SU-DHL-6 (cell line): ENCODE data around the gene STARD8.
"Not testable (repeated sequence)": the region's sequence is repeated elsewhere in the genome, so short reads cannot be mapped to it uniquely, and the experiment has no call there.

ENCODE experiments used
- H2AFZ ChIP-seq: fragments of 200-600 bp; sonication (generic); 2 replicates; pipeline ENCODE4 v1.6.1; 2014; ENCODE audit warnings: low read depth, mild to moderate bottlenecking, moderate library complexity, mixed read lengths, antibody characterized with exemption, low read length; ENCODE audit not compliant: severe bottlenecking
- H3F3A ChIP-seq: fragments of 200-600 bp; shearing (Covaris generic); 2 replicates; pipeline ENCODE4 v1.6.0; 2016; ENCODE audit warnings: antibody characterized with exemption, mild to moderate bottlenecking; ENCODE audit not compliant: insufficient read depth
- H3K27ac ChIP-seq: fragments of 200-600 bp; sonication (generic); 2 replicates; pipeline ENCODE4 v1.5.1; 2016; ENCODE audit warnings: low read depth, mild to moderate bottlenecking, low read length, moderate library complexity, mixed read lengths
- H3K27me3 ChIP-seq: fragments of 200-600 bp; sonication (generic), shearing (Covaris generic); 2 replicates; pipeline ENCODE4 v1.6.0; 2014; ENCODE audit warnings: mild to moderate bottlenecking, low read length
- H3K36me3 ChIP-seq: fragments of 200-600 bp; sonication (generic); 2 replicates; pipeline ENCODE4 v1.6.1; 2014; ENCODE audit warnings: mild to moderate bottlenecking, low read length, mixed read lengths
- H3K4me2 ChIP-seq: fragments of 300-600, 200-600 bp; shearing (Covaris generic), sonication (generic); 2 replicates; pipeline ENCODE4 v1.6.0; 2014; ENCODE audit warnings: low read length, low read depth, mild to moderate bottlenecking; ENCODE audit not compliant: poor library complexity, severe bottlenecking
- H3K4me3 ChIP-seq: fragments of 200-600 bp; sonication (generic); 2 replicates; pipeline ENCODE4 v1.5.1; 2014; ENCODE audit warnings: antibody characterized with exemption, low read length, mild to moderate bottlenecking, mixed read lengths; ENCODE audit not compliant: insufficient read depth, poor library complexity, severe bottlenecking
- H3K79me2 ChIP-seq: fragments of 200-600 bp; sonication (generic); 2 replicates; pipeline ENCODE4 v1.6.1; 2014; ENCODE audit warnings: mild to moderate bottlenecking, low read length, moderate library complexity; ENCODE audit not compliant: insufficient read depth
- H3K9ac ChIP-seq: fragments of 200-600 bp; sonication (generic); 2 replicates; pipeline ENCODE4 v1.7.0; 2014; ENCODE audit warnings: mild to moderate bottlenecking, low read length
- H3K9me2 ChIP-seq: fragments of 200-600 bp; sonication (generic); replicated peaks from 2 replicates; pipeline ENCODE4 v1.6.1; 2014; ENCODE audit warnings: low read length; ENCODE audit not compliant: insufficient read depth
- H3K9me3 ChIP-seq: fragments of 200-600 bp; sonication (generic); 2 replicates; pipeline ENCODE4 v1.6.1; 2014; ENCODE audit warnings: low read length, mixed read lengths; ENCODE audit not compliant: insufficient read depth
- H4K20me1 ChIP-seq: fragments of 200-600 bp; sonication (generic); 2 replicates; pipeline ENCODE4 v1.6.1; 2014; ENCODE audit warnings: low read depth, mild to moderate bottlenecking, antibody characterized with exemption, low read length, moderate library complexity, mixed read lengths
- CTCF ChIP-seq: fragments of 200-600 bp; sonication (generic); IDR thresholded peaks from one replicate; pipeline ENCODE4 v1.5.1; 2017; ENCODE audit warnings: antibody characterized with exemption, mild to moderate bottlenecking, low read length, moderate library complexity; ENCODE audit not compliant: insufficient read depth, poor library complexity, severe bottlenecking
- EZH2phosphoT487 ChIP-seq: fragments of 200-600 bp; sonication (generic), shearing (Covaris generic); conservative IDR thresholded peaks from 2 replicates; pipeline ENCODE4 v1.6.1; 2018; ENCODE audit warnings: mild to moderate bottlenecking, antibody characterized with exemption, low read length, moderate library complexity, mixed read lengths

The STARD8 gene

GRCh38 chrX:68652326-68653170 lies 5.1 kb downstream of the STARD8 start:
- H3F3A ChIP-seq = no peaks in the 10 kb centered on the region
- no peak overlapping the region for H3K4me3 ChIP-seq
- H3K79me2 ChIP-seq = no peaks in the 10 kb centered on the region
- TF ChIP-seq EZH2phosphoT487 = no peak
- TF ChIP-seq CTCF = no peak
- no peaks in the 10 kb centered on the region for H4K20me1 ChIP-seq
- H3K9me3 ChIP-seq = no peaks in the 10 kb centered on the region
- H2AFZ ChIP-seq = no peak overlapping the region
- H3K9me2 ChIP-seq = no peaks in the 10 kb centered on the region
- H3K36me3 ChIP-seq = no peaks in the 10 kb centered on the region
- no peak overlapping the region for H3K4me2 ChIP-seq
- H3K27me3 ChIP-seq = no peaks in the 10 kb centered on the region
- no peak overlapping the region for H3K27ac ChIP-seq
- H3K9ac ChIP-seq = no peak overlapping the region

- no peak overlapping the region for H3K4me2 ChIP-seq
- H3K9me3 ChIP-seq = no peaks in the 10 kb centered on the region
- no peaks in the 10 kb centered on the region for H3K36me3 ChIP-seq
- H4K20me1 ChIP-seq = no peaks in the 10 kb centered on the region
- H3F3A ChIP-seq = no peaks in the 10 kb centered on the region
- H3K27me3 ChIP-seq = no peaks in the 10 kb centered on the region
- no peak overlapping the region for H3K4me3 ChIP-seq
- no peaks in the 10 kb centered on the region for H3K9me2 ChIP-seq
- H2AFZ ChIP-seq = no peak overlapping the region
- no peak overlapping the region for H3K9ac ChIP-seq
- no peak overlapping the region for H3K27ac ChIP-seq
- no peaks in the 10 kb centered on the region for H3K79me2 ChIP-seq
- no peak for TF ChIP-seq EZH2phosphoT487
- no peak for TF ChIP-seq CTCF
These were observed 7.2 kb downstream of the STARD8 start for GRCh38 chrX:68654693-68655092.

GRCh38 chrX:68656473-68656872 lies 9.0 kb downstream of the STARD8 start:
- H3K36me3 ChIP-seq, H3K79me2 ChIP-seq, H3K4me2 ChIP-seq, H3K27me3 ChIP-seq, H2AFZ ChIP-seq, H3K27ac ChIP-seq, H4K20me1 ChIP-seq, H3K4me3 ChIP-seq, H3K9me3 ChIP-seq, H3F3A ChIP-seq, H3K9me2 ChIP-seq, H3K9ac ChIP-seq: not testable (repeated sequence)

GRCh38 chrX:68658530-68658929 lies 11.1 kb downstream of the STARD8 start:
- Histone ChIP-seq H3F3A (no peaks in the 10 kb centered on the region), H3K27ac (no peak overlapping the region), H3K79me2 (no peaks in the 10 kb centered on the region), H3K9me3 (no peaks in the 10 kb centered on the region), H3K36me3 (no peaks in the 10 kb centered on the region), H3K4me2 (no peak overlapping the region), H3K9me2 (no peaks in the 10 kb centered on the region), H3K9ac (no peak overlapping the region), H2AFZ (no peak overlapping the region), H3K4me3 (no peak overlapping the region), H4K20me1 (no peaks in the 10 kb centered on the region), H3K27me3 (no peaks in the 10 kb centered on the region)
- TF ChIP-seq CTCF (no peak), EZH2phosphoT487 (no peak)
